CD4-positive, alpha-beta T cell (primary cell): Measurements from ENCODE around the gene PPP2R5C. TPM values are rescaled to one million over a fixed set of nuclear protein-coding genes. Genes with fewer than 3 reads are reported as not detected.

Experiments used
- ATAC-seq: fragments of 200-7000 bp; cut with Tn5 transposase; one replicate; pipeline ENCODE4 v1.10.0; 2022; ENCODE audit warnings: mild to moderate bottlenecking; ENCODE audit not compliant: poor library complexity
- CTCF ChIA-PET: fragments of 350-600 bp; sonication (Branson Sonifier 250); formaldehyde crosslinking; loops from one replicate; lab custom pipeline; 2021; ENCODE audit warnings: antibody characterized with exemption, inconsistent platforms; lab: Charles Lee
- POLR2A ChIA-PET: fragments of 350-600 bp; sonication (Branson Sonifier 250); formaldehyde crosslinking; loops from one replicate; lab custom pipeline; 2021; ENCODE audit warnings: antibody characterized with exemption, inconsistent platforms; lab: Charles Lee
- DNase-seq, 14 experiments: peaks; one replicate each; pipeline ENCODE4 v3.0.0-alpha.2; 2013 to 2020; ENCODE audit warnings: mixed read lengths in 2 of 14
- H3K27ac ChIP-seq, 2 donors: one replicate each; pipeline versions ENCODE4 v1.5.1 to v1.7.0; 2013; ENCODE audit warnings: low read length in 2 of 2, low read depth in 1 of 2, mild to moderate bottlenecking in 1 of 2
- H3K27me3 ChIP-seq, 2 experiments: 1 replicate in 1 of 2; 2 replicates in 1 of 2; pipeline versions ENCODE4 v1.6.1 to v1.7.0; 2013; ENCODE audit warnings: low read length in 2 of 2, control low read depth in 1 of 2, mild to moderate bottlenecking in 1 of 2, moderate library complexity in 1 of 2; ENCODE audit not compliant: insufficient read depth in 2 of 2, control insufficient read depth in 1 of 2
- H3K36me3 ChIP-seq: one replicate; pipeline ENCODE4 v1.6.1; 2013; ENCODE audit warnings: low read length, control low read depth; ENCODE audit not compliant: insufficient read depth
- H3K4me1 ChIP-seq: one replicate; pipeline ENCODE4 v1.6.1; 2013; ENCODE audit warnings: low read length, control low read depth; ENCODE audit not compliant: insufficient read depth
- H3K4me3 ChIP-seq: one replicate; pipeline ENCODE4 v1.5.1; 2013; ENCODE audit warnings: mild to moderate bottlenecking, low read length, moderate library complexity
- H3K9me3 ChIP-seq, 2 experiments: 1 replicate in 1 of 2; 2 replicates in 1 of 2; pipeline versions ENCODE4 v1.6.1 to v1.7.0; 2013; ENCODE audit warnings: low read length in 2 of 2, mild to moderate bottlenecking in 2 of 2, control low read depth in 1 of 2, moderate library complexity in 1 of 2; ENCODE audit not compliant: control insufficient read depth in 1 of 2, insufficient read depth in 1 of 2
- H3K27ac Mint-ChIP-seq: one replicate; pipeline ENCODE4 v1.8.0; 2020; ENCODE audit warnings: mixed read lengths
- H3K27me3 Mint-ChIP-seq: one replicate; pipeline ENCODE4 v1.8.0; 2021; ENCODE audit warnings: mixed read lengths
- H3K36me3 Mint-ChIP-seq: one replicate; pipeline ENCODE4 v1.8.0; 2021; ENCODE audit warnings: low read depth, mixed read lengths
- H3K4me1 Mint-ChIP-seq: one replicate; pipeline ENCODE4 v1.8.0; 2021; ENCODE audit warnings: low read depth, mixed read lengths
- H3K4me3 Mint-ChIP-seq: one replicate; pipeline ENCODE4 v1.8.0; 2020; ENCODE audit warnings: mild to moderate bottlenecking, mixed read lengths
- H3K9me3 Mint-ChIP-seq: one replicate; pipeline ENCODE4 v1.8.0; 2020; ENCODE audit warnings: mixed read lengths
- CTCF ChIP-seq: fragments of 200-600 bp; IDR thresholded peaks from one replicate; pipeline ENCODE4 v1.8.0; 2022; ENCODE audit warnings: antibody characterized with exemption, mild to moderate bottlenecking
- intact Hi-C, 2 experiments: fragments of 100-400 bp; cut with DNase I in 1 of 2; cut with micrococcal nuclease in 1 of 2; formaldehyde crosslinking; loops; one replicate each; pipeline versions ENCODE4 v1.15.1 to v1.9.0; 2023 to 2025; cut with DNase I, micrococcal nuclease
- total RNA-seq, 174 experiments: library from RNA in 2 of 174; stranded (reverse) in 2 of 174; gene quantifications; one replicate each; pipeline ENCODE4 v1.2.3 and lab custom pipeline; 2021 to 2026

Gene PPP2R5C
- total RNA-seq, 2 experiments from 2014 or later: 463 to 487 TPM

GRCh38 chr14:101840649-101841369, 79.3 kb downstream of the PPP2R5C start:
- Mint-ChIP-seq H3K4me3 (peak overlapping the region; percentile 49), H3K27me3 (no peaks in the 10 kb centered on the region), H3K27ac (peak overlapping the region; percentile 87), H3K4me1 (peaks cover 92% of the 10 kb centered on the region), H3K9me3 (no peaks in the 10 kb centered on the region), H3K36me3 (peaks cover 71% of the 10 kb centered on the region)
- DNase-seq (no peak), ATAC-seq (no peak)
- CTCF ChIA-PET: interaction anchor here (0.9 to 2.2 kb wide), 3 partner anchors 19 to 133 kb away, joined by 3 to 13 read pairs (median 3); no protein-coding TSS in a partner anchor
- Histone ChIP-seq H3K27ac (no peak overlapping the region), H3K4me1 (peaks cover 91% of the 10 kb centered on the region), H3K36me3 (peaks cover 44% of the 10 kb centered on the region), H3K9me3 (no peaks in the 10 kb centered on the region), H3K4me3 (no peak overlapping the region), H3K27me3 (no peaks in the 10 kb centered on the region)
- TF ChIP-seq CTCF: no peak
- intact Hi-C loops: loop anchor here (2.0 to 5.0 kb wide), 3 partner anchors 14 to 134 kb away; no protein-coding TSS in a partner anchor
- POLR2A ChIA-PET: interaction anchor here (0.5 to 3.3 kb wide), 12 partner anchors 10 to 134 kb away, joined by 3 to 28 read pairs (median 6); no protein-coding TSS in a partner anchor

- Histone ChIP-seq H3K27me3 (no peaks in the 10 kb centered on the region), H3K4me1 (peaks cover 88% of the 10 kb centered on the region), H3K9me3 (no peaks in the 10 kb centered on the region), H3K4me3 (no peak overlapping the region), H3K36me3 (peaks cover 34% of the 10 kb centered on the region), H3K27ac (peak overlapping the region in 1 of 2 donors; percentile 52)
- DNase-seq (no peak), ATAC-seq (no peak)
- ChIA-PET CTCF (interaction anchor here (1.0 to 3.6 kb wide), 13 partner anchors 12 to 135 kb away, joined by 3 to 43 read pairs (median 5); partner anchors contain the start of gene PPP2R5C), POLR2A (interaction anchor here (2.8 to 4.0 kb wide), 4 partner anchors 18 to 136 kb away, joined by 14 to 39 read pairs (median 23); no protein-coding TSS in a partner anchor)
- peak overlapping the region; percentile 78 for H3K27ac Mint-ChIP-seq
- peaks cover 68% of the 10 kb centered on the region for H3K36me3 Mint-ChIP-seq
- peaks cover 89% of the 10 kb centered on the region for H3K4me1 Mint-ChIP-seq
- no peak for TF ChIP-seq CTCF
- H3K4me3 Mint-ChIP-seq: no peak overlapping the region
- H3K27me3 Mint-ChIP-seq: no peaks in the 10 kb centered on the region
- H3K9me3 Mint-ChIP-seq: no peaks in the 10 kb centered on the region
- intact Hi-C loops: loop anchor here (1.0 to 5.0 kb wide), 5 partner anchors 34 to 136 kb away; no protein-coding TSS in a partner anchor
Observed at GRCh38 chr14:101843038-101843437, 81.5 kb downstream of the PPP2R5C start.

GRCh38 chr14:101843665-101844064, 82.2 kb downstream of the PPP2R5C start:
- Mint-ChIP-seq H3K4me3 (peak overlapping the region; percentile 26), H3K27me3 (no peaks in the 10 kb centered on the region), H3K36me3 (peaks cover 62% of the 10 kb centered on the region), H3K27ac (peak overlapping the region; percentile 78), H3K4me1 (peaks cover 87% of the 10 kb centered on the region), H3K9me3 (no peaks in the 10 kb centered on the region)
- ChIA-PET CTCF (interaction anchor here (0.7 to 3.6 kb wide), 13 partner anchors 9 to 136 kb away, joined by 3 to 43 read pairs (median 4); partner anchors contain the start of gene PPP2R5C), POLR2A (interaction anchor here (1.5 to 4.0 kb wide), 8 partner anchors 10 to 137 kb away, joined by 4 to 39 read pairs (median 10); no protein-coding TSS in a partner anchor)
- Histone ChIP-seq H3K27me3 (no peaks in the 10 kb centered on the region), H3K9me3 (no peaks in the 10 kb centered on the region), H3K36me3 (peaks cover 35% of the 10 kb centered on the region), H3K4me3 (no peak overlapping the region), H3K4me1 (peaks cover 88% of the 10 kb centered on the region), H3K27ac (peak overlapping the region in 1 of 2 donors; percentile 48)
- peak; percentile 69 for TF ChIP-seq CTCF
- intact Hi-C loops: loop anchor here (1.0 to 5.0 kb wide), 5 partner anchors 34 to 136 kb away; no protein-coding TSS in a partner anchor
- DNase-seq (peak in 12 of 14 experiments; percentile 29 to 88 (median 50)), ATAC-seq (peak; percentile 79)
